Measurements from ENCODE around the gene ARHGEF37. TPM values are rescaled to one million over a fixed set of nuclear protein-coding genes. Genes with fewer than 3 reads are reported as not detected.

The ARHGEF37 gene
- total RNA-seq, 4 donors from 2014 or later, result 1.5 to 7.5 (median 4.9) TPM

- TF ChIP-seq, protein P1, sequence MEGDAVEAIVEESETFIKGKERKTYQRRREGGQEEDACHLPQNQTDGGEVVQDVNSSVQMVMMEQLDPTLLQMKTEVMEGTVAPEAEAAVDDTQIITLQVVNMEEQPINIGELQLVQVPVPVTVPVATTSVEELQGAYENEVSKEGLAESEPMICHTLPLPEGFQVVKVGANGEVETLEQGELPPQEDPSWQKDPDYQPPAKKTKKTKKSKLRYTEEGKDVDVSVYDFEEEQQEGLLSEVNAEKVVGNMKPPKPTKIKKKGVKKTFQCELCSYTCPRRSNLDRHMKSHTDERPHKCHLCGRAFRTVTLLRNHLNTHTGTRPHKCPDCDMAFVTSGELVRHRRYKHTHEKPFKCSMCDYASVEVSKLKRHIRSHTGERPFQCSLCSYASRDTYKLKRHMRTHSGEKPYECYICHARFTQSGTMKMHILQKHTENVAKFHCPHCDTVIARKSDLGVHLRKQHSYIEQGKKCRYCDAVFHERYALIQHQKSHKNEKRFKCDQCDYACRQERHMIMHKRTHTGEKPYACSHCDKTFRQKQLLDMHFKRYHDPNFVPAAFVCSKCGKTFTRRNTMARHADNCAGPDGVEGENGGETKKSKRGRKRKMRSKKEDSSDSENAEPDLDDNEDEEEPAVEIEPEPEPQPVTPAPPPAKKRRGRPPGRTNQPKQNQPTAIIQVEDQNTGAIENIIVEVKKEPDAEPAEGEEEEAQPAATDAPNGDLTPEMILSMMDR (IDR thresholded peaks at IDR 0.05; ENCODE audit: low read depth), result no peak
These were observed 24.2 kb downstream of the ARHGEF37 start for GRCh38 chr5:149605354-149605997.

DNA sequence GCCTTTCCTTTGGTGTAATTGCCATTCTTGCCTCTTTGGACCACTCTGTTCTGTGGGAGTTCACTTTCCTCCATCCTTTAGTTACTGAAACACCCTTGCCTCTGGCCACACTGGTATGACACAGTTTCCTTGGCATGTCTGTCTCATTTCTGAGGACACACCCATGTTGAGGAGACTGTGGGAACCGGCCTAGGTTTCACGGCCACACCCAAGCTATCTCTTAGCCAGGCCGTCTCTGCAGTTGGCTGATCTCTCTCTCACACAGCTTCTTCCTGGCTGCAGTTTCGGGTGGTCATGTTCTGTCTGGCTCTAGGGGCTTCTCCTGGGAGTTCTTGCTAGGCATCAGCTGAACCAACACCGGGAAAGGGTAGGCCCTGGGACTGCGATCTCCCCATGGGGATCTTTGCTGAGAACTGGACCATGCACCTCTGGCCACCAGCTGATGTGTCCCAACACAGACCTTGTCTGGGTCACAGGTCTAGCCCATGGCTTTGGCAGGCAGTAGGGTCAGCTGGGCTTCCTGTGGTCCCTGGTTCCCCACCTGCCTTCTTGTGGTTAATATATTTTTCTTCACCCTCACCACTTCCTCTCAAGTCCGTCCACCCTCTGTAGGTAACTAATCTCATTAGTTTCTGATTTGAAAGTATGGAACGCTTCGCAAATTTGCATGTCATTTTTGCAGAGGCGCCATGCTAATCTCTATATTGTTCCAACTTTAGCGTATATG lies 24.9 kb downstream of the ARHGEF37 start:
- TF ChIP-seq, protein P1 (IDR thresholded peaks at IDR 0.05; ENCODE audit: low read depth), result no peak

GRCh38 chr5:149608936-149609545 lies 27.7 kb downstream of the ARHGEF37 start:
- TF ChIP-seq, protein P1 (IDR thresholded peaks at IDR 0.05; ENCODE audit: low read depth), result no peak

DNA sequence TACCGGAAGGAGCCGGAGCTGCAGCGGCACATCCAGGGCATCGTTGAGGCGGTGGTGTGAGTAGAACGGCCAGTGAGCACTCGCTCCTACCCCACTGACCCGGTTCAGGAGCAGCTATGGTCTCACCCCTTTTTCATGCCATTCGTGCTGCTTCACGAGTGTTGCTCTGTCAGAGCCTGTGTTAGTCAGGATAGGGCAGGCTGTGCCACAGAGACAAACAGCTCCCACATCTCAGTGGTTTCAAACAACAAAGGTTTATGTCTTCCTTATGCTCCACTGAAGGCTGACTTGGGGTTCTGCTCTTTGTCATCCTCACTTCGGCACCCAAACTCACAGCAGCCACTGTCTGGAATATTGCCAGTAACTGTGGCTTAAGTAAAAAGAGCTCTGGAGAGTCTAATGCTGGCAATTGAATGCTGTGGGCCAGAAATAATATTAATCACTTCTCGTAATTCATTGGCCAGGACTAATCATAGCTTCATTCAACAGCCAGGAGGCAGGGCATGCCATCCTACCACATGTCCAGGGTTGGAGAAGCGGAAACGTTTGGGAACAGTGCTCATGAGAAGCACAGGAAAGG lies 28.4 kb downstream of the ARHGEF37 start:
- TF ChIP-seq, protein P1 (IDR thresholded peaks at IDR 0.05; ENCODE audit: low read depth), result no peak

- TF ChIP-seq, protein P1 (IDR thresholded peaks at IDR 0.05; ENCODE audit: low read depth), result no peak
These were observed 29.4 kb downstream of the ARHGEF37 start for GRCh38 chr5:149610589-149611255.

- TF ChIP-seq, protein P1 (IDR thresholded peaks at IDR 0.05; ENCODE audit: low read depth), result no peak
These were observed 30.0 kb downstream of the ARHGEF37 start for GRCh38 chr5:149611326-149611725.
